ENCODE results near the gene ITPR2.

The ITPR2 gene

DNA sequence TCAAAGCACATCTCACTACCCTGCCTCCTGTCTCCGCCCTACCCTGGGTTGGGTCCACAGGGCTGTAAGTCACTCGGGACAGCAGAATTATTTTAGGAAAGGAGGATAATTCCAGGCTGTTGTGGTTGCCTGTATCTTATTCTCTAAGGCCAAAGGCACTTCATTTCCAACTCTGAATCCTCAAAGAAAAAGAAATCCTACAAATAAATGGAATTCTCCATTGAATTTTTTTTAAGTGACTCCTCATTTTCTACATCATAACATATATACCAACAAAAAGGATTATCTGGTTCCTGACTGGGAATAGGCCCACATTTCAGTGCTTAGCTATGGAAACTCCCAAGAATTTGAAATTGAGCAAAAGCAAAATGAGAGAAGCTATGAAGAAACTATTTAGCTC, 186.4 kb downstream of the ITPR2 start:
- no peak for TF ChIP-seq CTCF (IDR thresholded peaks at IDR 0.05)

GRCh38 chr12:26643532-26644315, 189.3 kb downstream of the ITPR2 start:
- no peak for TF ChIP-seq CTCF (IDR thresholded peaks at IDR 0.05)

- no peak for TF ChIP-seq CTCF (IDR thresholded peaks at IDR 0.05)
Measured at GRCh38 chr12:26642361-26642760, 190.6 kb downstream of the ITPR2 start.

DNA sequence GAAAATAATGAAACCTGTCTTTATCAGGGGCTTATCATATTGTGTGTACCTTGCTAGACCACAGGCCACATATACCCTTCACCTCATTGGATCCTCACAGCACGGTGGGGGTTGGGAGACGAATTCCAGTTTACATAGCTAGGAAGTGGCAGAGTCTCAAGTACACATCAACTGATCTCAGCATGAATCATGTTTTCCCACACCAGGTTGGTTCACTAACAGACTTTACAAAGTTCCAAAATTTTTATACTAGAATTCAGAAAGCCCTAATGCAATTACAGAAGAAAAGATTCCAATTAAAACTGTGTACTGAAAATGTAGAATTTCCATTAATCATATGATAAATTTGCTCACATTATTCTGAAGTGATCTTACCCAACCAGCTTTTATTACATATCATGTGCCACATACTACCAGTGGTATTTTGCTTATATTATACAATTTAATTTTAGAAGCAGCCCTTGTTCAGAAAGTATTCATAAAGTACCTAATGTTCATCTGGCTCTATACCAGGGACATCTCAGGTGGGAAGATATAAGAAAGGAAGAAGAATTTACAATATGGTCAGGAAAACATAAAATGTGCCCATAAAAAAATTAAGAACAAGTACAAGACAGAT, 196.2 kb downstream of the ITPR2 start:
- TF ChIP-seq CTCF (IDR thresholded peaks at IDR 0.05) = no peak

DNA sequence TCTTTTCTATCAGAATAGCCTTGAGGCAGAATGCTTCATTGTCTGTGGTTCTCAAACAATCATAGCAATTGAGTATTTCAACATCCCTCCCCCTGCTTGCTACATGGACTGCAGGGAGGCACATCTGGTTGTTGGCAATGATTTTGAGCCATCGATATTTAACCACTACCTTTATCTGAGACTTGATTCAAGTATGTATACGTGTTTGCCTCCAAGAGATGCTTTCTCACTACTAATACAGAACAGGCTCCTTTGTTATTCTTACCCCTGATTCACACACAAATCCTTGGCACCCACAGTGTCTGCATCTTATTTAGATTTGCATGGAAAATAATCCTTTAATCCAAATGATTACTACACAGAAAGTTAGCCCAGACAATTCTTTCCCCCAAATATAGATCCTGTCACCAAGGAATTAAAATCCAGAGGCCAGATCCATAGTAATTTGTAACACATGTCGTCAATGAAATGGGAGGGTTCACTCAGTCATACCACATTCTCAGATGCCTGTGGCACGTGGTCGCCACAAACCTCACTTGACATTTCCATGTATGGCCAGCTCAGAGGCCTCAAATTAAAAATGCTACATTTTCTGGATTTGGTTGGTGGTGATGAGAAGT, 199.3 kb downstream of the ITPR2 start:
- no peak for TF ChIP-seq CTCF (IDR thresholded peaks at IDR 0.05)

DNA sequence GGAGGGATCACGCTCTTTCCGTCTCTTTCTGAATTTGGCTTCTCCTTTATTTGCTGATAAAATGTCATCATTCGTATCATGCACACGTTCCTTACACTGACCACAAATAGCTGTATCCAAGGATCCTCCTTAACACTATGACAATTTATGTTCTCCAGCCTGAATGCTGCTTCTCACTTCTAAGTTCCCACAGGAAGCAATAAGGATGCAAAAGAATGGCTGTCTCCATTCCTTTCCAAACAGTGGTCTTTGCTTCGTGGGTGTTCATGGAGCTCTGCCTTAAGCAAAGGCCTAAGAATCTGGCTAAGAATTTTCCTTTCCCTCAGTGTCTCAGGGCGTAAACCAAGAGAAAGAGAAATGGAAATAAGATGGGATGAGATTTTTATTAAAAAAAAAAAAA, 200.2 kb downstream of the ITPR2 start:
- TF ChIP-seq CTCF (IDR thresholded peaks at IDR 0.05) = no peak

DNA sequence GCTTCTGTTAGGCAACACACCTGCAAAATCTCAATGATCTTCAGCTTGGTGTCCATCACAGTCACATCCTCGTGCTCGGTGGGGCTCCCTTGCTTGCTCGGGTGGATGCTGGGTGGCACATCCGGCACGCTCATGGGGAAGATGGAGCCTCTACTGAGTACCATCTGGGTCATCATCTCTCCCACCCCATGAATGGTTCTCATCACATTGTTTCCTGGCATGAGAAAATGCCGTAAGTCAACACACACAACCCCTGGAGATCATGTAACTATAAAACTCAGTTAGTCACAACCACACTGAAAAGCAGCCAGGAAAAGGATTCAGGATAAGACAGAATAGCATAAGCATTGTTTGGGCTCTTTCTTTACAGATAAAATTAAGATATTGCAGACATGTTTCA, 201.1 kb downstream of the ITPR2 start:
- TF ChIP-seq CTCF (IDR thresholded peaks at IDR 0.05) = no peak

All from LNCAP (cell line).